ENCODE measurements around the gene ILF2. TPM values are rescaled to one million over a fixed set of nuclear protein-coding genes. Genes with fewer than 3 reads are reported as not detected.
A peak's percentile ranks its signal among the peaks of the same experiment; 100 is the strongest.

The ILF2 gene
- total RNA-seq, 4 donors from 2014 or later = 52.1 to 99.2 (median 79.3) TPM

DNA sequence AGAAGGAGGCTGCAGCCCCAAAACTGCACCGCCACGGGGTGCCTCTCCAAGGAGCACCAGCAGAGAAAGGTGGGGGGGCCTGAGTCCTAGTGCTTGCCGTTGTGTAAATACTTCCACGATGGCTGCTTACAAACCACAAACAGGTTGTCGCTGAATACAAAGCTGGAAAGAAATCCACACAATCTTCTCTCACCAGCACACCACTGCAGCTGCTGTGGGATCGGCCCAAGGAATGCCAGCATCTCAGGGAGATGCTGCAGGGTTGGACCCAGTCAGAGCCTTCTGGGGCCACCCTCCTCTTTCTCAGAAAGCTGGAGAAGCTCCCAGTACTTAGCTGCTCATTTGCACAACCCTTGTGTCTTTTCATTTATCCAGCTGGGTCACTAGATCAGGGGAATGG lies 51.6 kb downstream of the ILF2 start:
- 98% methylated on average over 6 of the region's 6 CpGs; no CpG with 5 or more reads in 1 of the 2 donors for WGBS, 2 donors (ENCODE audit: low coverage in 1 of 2)
- no peak for ATAC-seq
- H3K27me3 ChIP-seq = no peaks in the 10 kb centered on the region
- no peak overlapping the region for H3K27ac ChIP-seq
- peaks cover 0 to 17% (median 15%) of the 10 kb centered on the region in 3 donors for H3K4me1 ChIP-seq
- H3K4me3 ChIP-seq = no peak overlapping the region
- no peaks in the 10 kb centered on the region for H3K9me3 ChIP-seq
- peaks cover 0 to 44% of the 10 kb centered on the region in 2 donors for H3K36me3 ChIP-seq
- TF ChIP-seq, protein P1, sequence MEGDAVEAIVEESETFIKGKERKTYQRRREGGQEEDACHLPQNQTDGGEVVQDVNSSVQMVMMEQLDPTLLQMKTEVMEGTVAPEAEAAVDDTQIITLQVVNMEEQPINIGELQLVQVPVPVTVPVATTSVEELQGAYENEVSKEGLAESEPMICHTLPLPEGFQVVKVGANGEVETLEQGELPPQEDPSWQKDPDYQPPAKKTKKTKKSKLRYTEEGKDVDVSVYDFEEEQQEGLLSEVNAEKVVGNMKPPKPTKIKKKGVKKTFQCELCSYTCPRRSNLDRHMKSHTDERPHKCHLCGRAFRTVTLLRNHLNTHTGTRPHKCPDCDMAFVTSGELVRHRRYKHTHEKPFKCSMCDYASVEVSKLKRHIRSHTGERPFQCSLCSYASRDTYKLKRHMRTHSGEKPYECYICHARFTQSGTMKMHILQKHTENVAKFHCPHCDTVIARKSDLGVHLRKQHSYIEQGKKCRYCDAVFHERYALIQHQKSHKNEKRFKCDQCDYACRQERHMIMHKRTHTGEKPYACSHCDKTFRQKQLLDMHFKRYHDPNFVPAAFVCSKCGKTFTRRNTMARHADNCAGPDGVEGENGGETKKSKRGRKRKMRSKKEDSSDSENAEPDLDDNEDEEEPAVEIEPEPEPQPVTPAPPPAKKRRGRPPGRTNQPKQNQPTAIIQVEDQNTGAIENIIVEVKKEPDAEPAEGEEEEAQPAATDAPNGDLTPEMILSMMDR (IDR thresholded peaks at IDR 0.05) = no peak
- no peak for TF ChIP-seq POLR2AphosphoS5 (IDR thresholded peaks at IDR 0.05)
- TF ChIP-seq POLR2A (IDR thresholded peaks at IDR 0.05) = no peak
- no peak for TF ChIP-seq EP300 (IDR thresholded peaks at IDR 0.05)

DNA sequence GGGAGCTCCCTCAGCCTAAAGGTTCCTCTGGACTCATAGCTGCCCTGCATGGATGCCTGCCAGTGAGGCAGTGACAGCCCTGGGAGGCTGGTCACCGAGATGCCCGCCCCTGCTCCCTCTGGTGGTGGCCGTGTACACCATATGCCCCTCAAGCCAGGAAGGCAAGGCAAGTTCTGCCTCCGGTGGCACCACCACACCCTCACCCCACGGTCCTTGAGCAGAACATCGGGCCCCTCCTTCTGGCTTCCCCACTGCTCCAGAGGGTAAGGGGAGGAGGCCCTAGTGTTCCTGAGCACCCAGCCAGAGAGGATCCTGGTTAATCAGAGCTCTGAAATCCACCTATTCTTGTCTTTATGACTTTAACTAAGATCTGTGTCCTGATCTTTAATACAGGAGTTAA lies 53.1 kb downstream of the ILF2 start:
- TF ChIP-seq, protein P1 (IDR thresholded peaks at IDR 0.05) = peak in 2 of 4 experiments; percentile 56 to 58
- no peak for TF ChIP-seq EP300 (IDR thresholded peaks at IDR 0.05)
- TF ChIP-seq POLR2A (IDR thresholded peaks at IDR 0.05) = no peak
- no peaks in the 10 kb centered on the region for H3K27me3 ChIP-seq
- peaks cover 0 to 20% (median 19%) of the 10 kb centered on the region in 3 donors for H3K4me1 ChIP-seq
- H3K9me3 ChIP-seq = no peaks in the 10 kb centered on the region
- WGBS, 2 donors (ENCODE audit: low coverage in 1 of 2) = no CpG with 5 or more reads among the region's 6 CpGs
- no peak overlapping the region for H3K4me3 ChIP-seq
- peak overlapping the region in 2 of 4 donors; percentile 53 for H3K27ac ChIP-seq
- ATAC-seq = peak; percentile 82
- peaks cover 0 to 30% of the 10 kb centered on the region in 2 donors for H3K36me3 ChIP-seq

- Histone ChIP-seq H3K4me1 (peaks cover 0 to 22% (median 19%) of the 10 kb centered on the region in 3 donors), H3K36me3 (peaks cover 0 to 27% of the 10 kb centered on the region in 2 donors), H3K27me3 (no peaks in the 10 kb centered on the region), H3K9me3 (no peaks in the 10 kb centered on the region), H3K27ac (peak overlapping the region in 2 of 4 donors; percentile 53), H3K4me3 (no peak overlapping the region)
- TF ChIP-seq POLR2A (IDR thresholded peaks at IDR 0.05) (no peak), POLR2AphosphoS5 (IDR thresholded peaks at IDR 0.05) (no peak), EP300 (IDR thresholded peaks at IDR 0.05) (no peak)
- TF ChIP-seq, protein P1 (IDR thresholded peaks at IDR 0.05) = no peak
- 44 to 80% methylated on average over 1 to 4 of the region's 5 CpGs for WGBS, 2 donors (ENCODE audit: low coverage in 1 of 2)
- ATAC-seq = no peak
Measured at GRCh38 chr1:153616917-153617311, 53.9 kb downstream of the ILF2 start.

GRCh38 chr1:153616144-153616916 lies 54.5 kb downstream of the ILF2 start, which contains the start of gene S100A14:
TSS of gene S100A14 (minus strand) at chr1:153616325. CDS start at chr1:153615858, 467 bp downstream.
- Histone ChIP-seq H3K9me3 (no peaks in the 10 kb centered on the region), H3K4me1 (peaks cover 0 to 28% (median 22%) of the 10 kb centered on the region in 3 donors), H3K27me3 (no peaks in the 10 kb centered on the region), H3K27ac (peak within 1 kb of the TSS in 2 of 4 donors; percentile 53), H3K4me3 (no peak within 1 kb of the TSS), H3K36me3 (peaks cover 0 to 27% of the 10 kb centered on the region in 2 donors)
- TF ChIP-seq, protein P1 (IDR thresholded peaks at IDR 0.05) = no peak
- TF ChIP-seq POLR2AphosphoS5 (IDR thresholded peaks at IDR 0.05) (no peak), EP300 (IDR thresholded peaks at IDR 0.05) (no peak), POLR2A (IDR thresholded peaks at IDR 0.05) (no peak)
- no peak for ATAC-seq
- 40 to 77% methylated on average over 1 to 2 of the region's 10 CpGs for whole genome bisulfite sequencing, 2 donors (ENCODE audit: low coverage in 1 of 2)

- H3K27ac ChIP-seq = no peak overlapping the region
- WGBS, 2 donors (ENCODE audit: low coverage in 1 of 2) = no CpG with 5 or more reads among the region's 2 CpGs
- no peak for ATAC-seq
- TF ChIP-seq POLR2A (IDR thresholded peaks at IDR 0.05) = no peak
- TF ChIP-seq, protein P1 (IDR thresholded peaks at IDR 0.05) = no peak
- TF ChIP-seq POLR2AphosphoS5 (IDR thresholded peaks at IDR 0.05) = no peak
- TF ChIP-seq EP300 (IDR thresholded peaks at IDR 0.05) = no peak
- H3K4me1 ChIP-seq = peaks cover 0 to 37% (median 31%) of the 10 kb centered on the region in 3 donors
- peaks cover 0 to 25% of the 10 kb centered on the region in 2 donors for H3K36me3 ChIP-seq
- no peak overlapping the region for H3K4me3 ChIP-seq
- H3K9me3 ChIP-seq = no peaks in the 10 kb centered on the region
- no peaks in the 10 kb centered on the region for H3K27me3 ChIP-seq
Measured at GRCh38 chr1:153615406-153615805, 55.4 kb downstream of the ILF2 start.

All from gastroesophageal sphincter (tissue), 4 donors.